ENCODE measurements around the gene GARIN5A. TPM values are rescaled to one million over a fixed set of nuclear protein-coding genes. Genes with fewer than 3 reads are reported as not detected.
A peak's percentile ranks its signal among the peaks of the same experiment; 100 is the strongest.

Gene GARIN5A
- total RNA-seq, result 0.21 and 0.68 TPM in 2 replicates

- Mint-ChIP-seq H3K9me3 (no peaks in the 10 kb centered on the region), H3K4me3 (peak within 1 kb of the TSS; percentile 100), H3K36me3 (ENCODE audit: low read depth) (peaks cover 32% of the 10 kb centered on the region), H3K27me3 (no peaks in the 10 kb centered on the region), H3K27ac (peak within 1 kb of the TSS; percentile 93), H3K4me1 (peaks cover 21% of the 10 kb centered on the region)
- intact Hi-C loops (cut with micrococcal nuclease), result loop anchor here (1.0 kb wide), 3 partner anchors 35 to 119 kb away; partner anchors contain the start of genes JOSD2 and NR1H2
- DNase-seq, result peak; percentile 98
Observed at GRCh38 chr19:50476224-50476906, at the start of gene GARIN5A, which contains the start of gene EMC10. TSS of gene GARIN5A (minus strand) at chr19:50476848. CDS start at chr19:50476388, 460 bp downstream. TSS of gene EMC10 (plus strand) at chr19:50476507. CDS start at chr19:50476545, 38 bp downstream.

- intact Hi-C loops (cut with micrococcal nuclease), result no loop called here
- H3K36me3 Mint-ChIP-seq (ENCODE audit: low read depth), result no peaks in the 10 kb centered on the region
- DNase-seq, result no peak
- no peaks in the 10 kb centered on the region for H3K27me3 Mint-ChIP-seq
- H3K9me3 Mint-ChIP-seq, result no peaks in the 10 kb centered on the region
- H3K4me3 Mint-ChIP-seq, result no peak overlapping the region
- H3K27ac Mint-ChIP-seq, result no peak overlapping the region
- H3K4me1 Mint-ChIP-seq, result no peaks in the 10 kb centered on the region
Observed at GRCh38 chr19:50522881-50523280, 46.2 kb upstream of the GARIN5A start.

- DNase-seq, result no peak
- intact Hi-C loops (cut with micrococcal nuclease), result no loop called here
- H3K27me3 Mint-ChIP-seq, result no peaks in the 10 kb centered on the region
- no peak overlapping the region for H3K4me3 Mint-ChIP-seq
- H3K9me3 Mint-ChIP-seq, result no peaks in the 10 kb centered on the region
- H3K4me1 Mint-ChIP-seq, result no peaks in the 10 kb centered on the region
- no peaks in the 10 kb centered on the region for H3K36me3 Mint-ChIP-seq (ENCODE audit: low read depth)
- no peak overlapping the region for H3K27ac Mint-ChIP-seq
Observed at GRCh38 chr19:50520822-50521465, 44.3 kb upstream of the GARIN5A start.

GRCh38 chr19:50519006-50519575, 42.4 kb upstream of the GARIN5A start:
- Mint-ChIP-seq H3K36me3 (ENCODE audit: low read depth) (no peaks in the 10 kb centered on the region), H3K4me3 (no peak overlapping the region), H3K27me3 (peaks cover 3% of the 10 kb centered on the region), H3K4me1 (no peaks in the 10 kb centered on the region), H3K9me3 (no peaks in the 10 kb centered on the region), H3K27ac (no peak overlapping the region)
- DNase-seq, result no peak
- intact Hi-C loops (cut with micrococcal nuclease), result loop anchor here (10.0 kb wide), 1 partner anchor 84 kb away; the partner anchor contains the start of gene MYBPC2

- H3K27ac Mint-ChIP-seq, result no peak overlapping the region
- no peak for DNase-seq
- H3K4me3 Mint-ChIP-seq, result no peak overlapping the region
- no peaks in the 10 kb centered on the region for H3K36me3 Mint-ChIP-seq (ENCODE audit: low read depth)
- no peaks in the 10 kb centered on the region for H3K4me1 Mint-ChIP-seq
- intact Hi-C loops (cut with micrococcal nuclease), result loop anchor here (10.0 kb wide), 1 partner anchor 84 kb away; the partner anchor contains the start of gene MYBPC2
- H3K27me3 Mint-ChIP-seq, result peaks cover 3% of the 10 kb centered on the region
- no peaks in the 10 kb centered on the region for H3K9me3 Mint-ChIP-seq
Observed at GRCh38 chr19:50518091-50519005, 41.7 kb upstream of the GARIN5A start.

- peaks cover 3% of the 10 kb centered on the region for H3K27me3 Mint-ChIP-seq
- intact Hi-C loops (cut with micrococcal nuclease), result loop anchor here (10.0 kb wide), 1 partner anchor 83 kb away; the partner anchor contains the start of gene MYBPC2
- no peak overlapping the region for H3K4me3 Mint-ChIP-seq
Observed at GRCh38 chr19:50517704-50518075, 41.0 kb upstream of the GARIN5A start.

GRCh38 chr19:50516964-50517703, 40.5 kb upstream of the GARIN5A start:
- H3K4me3 Mint-ChIP-seq, result no peak overlapping the region
- intact Hi-C loops (cut with micrococcal nuclease), result loop anchor here (10.0 kb wide), 1 partner anchor 82 kb away; the partner anchor contains the start of gene MYBPC2
- peaks cover 3% of the 10 kb centered on the region for H3K27me3 Mint-ChIP-seq
- H3K36me3 Mint-ChIP-seq (ENCODE audit: low read depth), result no peaks in the 10 kb centered on the region
- no peak for DNase-seq
- no peak overlapping the region for H3K27ac Mint-ChIP-seq
- no peaks in the 10 kb centered on the region for H3K4me1 Mint-ChIP-seq
- no peaks in the 10 kb centered on the region for H3K9me3 Mint-ChIP-seq

More at GRCh38 chr19:50517704-50518075, 41.0 kb upstream of the GARIN5A start:
- H3K36me3 Mint-ChIP-seq (ENCODE audit: low read depth), result no peaks in the 10 kb centered on the region
- H3K27ac Mint-ChIP-seq, result no peak overlapping the region
- no peaks in the 10 kb centered on the region for H3K9me3 Mint-ChIP-seq
- no peak for DNase-seq
- H3K4me1 Mint-ChIP-seq, result no peaks in the 10 kb centered on the region

GRCh38 chr19:50516456-50516855, 39.8 kb upstream of the GARIN5A start:
- Mint-ChIP-seq H3K27me3 (peaks cover 3% of the 10 kb centered on the region), H3K4me3 (no peak overlapping the region), H3K4me1 (peaks cover 4% of the 10 kb centered on the region), H3K27ac (no peak overlapping the region), H3K36me3 (ENCODE audit: low read depth) (no peaks in the 10 kb centered on the region), H3K9me3 (no peaks in the 10 kb centered on the region)
- intact Hi-C loops (cut with micrococcal nuclease), result loop anchor here (10.0 kb wide), 1 partner anchor 82 kb away; the partner anchor contains the start of gene MYBPC2
- no peak for DNase-seq

- Mint-ChIP-seq H3K9me3 (no peaks in the 10 kb centered on the region), H3K27me3 (peaks cover 4% of the 10 kb centered on the region), H3K4me1 (peaks cover 12% of the 10 kb centered on the region), H3K27ac (no peak overlapping the region), H3K4me3 (no peak overlapping the region), H3K36me3 (ENCODE audit: low read depth) (peaks cover 1% of the 10 kb centered on the region)
- intact Hi-C loops (cut with micrococcal nuclease), result loop anchor here (10.0 kb wide), 1 partner anchor 80 kb away; the partner anchor contains the start of gene MYBPC2
- DNase-seq, result no peak
Observed at GRCh38 chr19:50515168-50515561, 38.5 kb upstream of the GARIN5A start.

GRCh38 chr19:50514346-50515167, 37.9 kb upstream of the GARIN5A start:
- DNase-seq, result no peak
- peaks cover 12% of the 10 kb centered on the region for H3K4me1 Mint-ChIP-seq
- peaks cover 1% of the 10 kb centered on the region for H3K36me3 Mint-ChIP-seq (ENCODE audit: low read depth)
- no peaks in the 10 kb centered on the region for H3K9me3 Mint-ChIP-seq
- H3K4me3 Mint-ChIP-seq, result no peak overlapping the region
- intact Hi-C loops (cut with micrococcal nuclease), result loop anchor here (10.0 kb wide), 1 partner anchor 80 kb away; the partner anchor contains the start of gene MYBPC2
- H3K27me3 Mint-ChIP-seq, result peaks cover 4% of the 10 kb centered on the region
- H3K27ac Mint-ChIP-seq, result no peak overlapping the region

- no peak within 1 kb of the TSS for H3K4me3 Mint-ChIP-seq
- intact Hi-C loops (cut with micrococcal nuclease), result loop anchor here (10.0 kb wide), 1 partner anchor 79 kb away; the partner anchor contains the start of gene MYBPC2
- peaks cover 15% of the 10 kb centered on the region for H3K4me1 Mint-ChIP-seq
- peaks cover 4% of the 10 kb centered on the region for H3K27me3 Mint-ChIP-seq
- peak; percentile 62 for DNase-seq
- H3K36me3 Mint-ChIP-seq (ENCODE audit: low read depth), result peaks cover 6% of the 10 kb centered on the region
- H3K9me3 Mint-ChIP-seq, result no peaks in the 10 kb centered on the region
- H3K27ac Mint-ChIP-seq, result peak within 1 kb of the TSS; percentile 46
Observed at GRCh38 chr19:50513746-50514345, 37.2 kb upstream of the GARIN5A start, which contains the start of gene ASPDH. TSS of gene ASPDH (minus strand) at chr19:50513913. CDS start at chr19:50513823, 90 bp downstream.
